Parathyroid adenoma (tissue), 2 donors: ENCODE results near the gene MZT1.

ENCODE experiments used
- H2AFZ ChIP-seq: fragments of 300-600 bp; sonication (generic); one replicate; pipeline ENCODE4 v1.7.0; 2017; ENCODE audit warnings: antibody characterized with exemption, mild to moderate bottlenecking
- H3K27ac ChIP-seq: fragments of 300-600 bp; sonication (generic); one replicate; pipeline ENCODE4 v1.7.0; 2017
- H3K27me3 ChIP-seq: fragments of 300-600 bp; sonication (generic); one replicate; pipeline ENCODE4 v1.7.0; 2017; ENCODE audit warnings: low read length; ENCODE audit not compliant: control insufficient read depth, insufficient read depth
- H3K36me3 ChIP-seq: fragments of 300-600 bp; sonication (generic); one replicate; pipeline ENCODE4 v1.7.0; 2017; ENCODE audit warnings: low read length; ENCODE audit not compliant: control insufficient read depth, insufficient read depth
- H3K4me1 ChIP-seq: fragments of 300-600 bp; sonication (generic); one replicate; pipeline ENCODE4 v1.7.0; 2017; ENCODE audit warnings: control low read depth
- H3K4me2 ChIP-seq: fragments of 300-600 bp; sonication (generic); one replicate; pipeline ENCODE4 v1.7.0; 2017; ENCODE audit warnings: low read length
- H3K4me3 ChIP-seq: fragments of 300-600 bp; sonication (generic); one replicate; pipeline ENCODE4 v1.7.0; 2017; ENCODE audit warnings: low read depth, low read length
- H3K79me2 ChIP-seq: fragments of 300-600 bp; sonication (generic); one replicate; pipeline ENCODE4 v1.7.0; 2017; ENCODE audit warnings: control low read depth
- H3K9ac ChIP-seq: fragments of 300-600 bp; sonication (generic); one replicate; pipeline ENCODE4 v1.7.0; 2017; ENCODE audit warnings: mild to moderate bottlenecking
- H3K9me3 ChIP-seq: fragments of 300-600 bp; sonication (generic); one replicate; pipeline ENCODE4 v1.7.0; 2017; ENCODE audit warnings: low read length; ENCODE audit not compliant: control insufficient read depth
- TF ChIP-seq, protein P1 (sequence below): fragments of 300-600 bp; sonication (generic); IDR thresholded peaks from one replicate; pipeline ENCODE4 v1.7.0; 2017; ENCODE audit warnings: antibody characterized with exemption, mild to moderate bottlenecking
- donor health status: primary hyperparathyroidism.

The MZT1 gene

DNA sequence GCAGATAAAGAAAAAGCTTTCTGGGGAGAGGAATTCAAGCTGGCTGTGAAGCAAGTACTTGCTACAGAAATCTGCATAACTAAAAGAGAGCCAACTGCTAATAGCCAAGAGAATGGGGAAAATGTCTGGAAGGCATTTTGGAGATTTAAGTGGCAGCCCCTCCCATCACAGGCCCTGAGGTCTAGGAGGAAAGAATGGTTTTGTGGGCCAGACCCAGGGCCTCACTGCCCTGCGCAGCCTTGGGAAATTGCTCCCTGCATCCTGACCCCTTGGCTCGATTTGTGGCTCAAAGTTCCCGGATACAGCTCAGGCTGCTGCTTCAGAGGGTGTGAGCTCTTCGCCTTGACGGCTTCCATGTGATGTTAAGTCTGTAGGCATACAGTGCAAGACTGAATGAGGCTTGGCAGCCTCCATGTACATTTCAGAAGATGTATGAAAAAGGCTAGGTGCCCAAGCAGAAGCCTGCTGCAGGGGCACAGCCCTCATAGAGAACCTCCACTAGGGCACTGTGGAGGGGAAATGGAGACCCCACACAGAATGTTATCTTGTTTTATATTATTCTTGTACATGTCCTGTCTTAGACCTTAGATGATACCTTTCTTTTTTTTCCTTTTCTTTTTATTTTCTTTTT is 34.4 kb downstream of the MZT1 start:
- Histone ChIP-seq H3K79me2 (no peaks in the 10 kb centered on the region), H3K4me2 (no peak overlapping the region), H3K27ac (no peak overlapping the region), H3K9me3 (no peaks in the 10 kb centered on the region), H3K4me3 (no peak overlapping the region), H3K9ac (no peak overlapping the region), H3K36me3 (no peaks in the 10 kb centered on the region), H3K4me1 (no peaks in the 10 kb centered on the region), H2AFZ (no peak overlapping the region), H3K27me3 (no peaks in the 10 kb centered on the region)
- TF ChIP-seq, protein P1, sequence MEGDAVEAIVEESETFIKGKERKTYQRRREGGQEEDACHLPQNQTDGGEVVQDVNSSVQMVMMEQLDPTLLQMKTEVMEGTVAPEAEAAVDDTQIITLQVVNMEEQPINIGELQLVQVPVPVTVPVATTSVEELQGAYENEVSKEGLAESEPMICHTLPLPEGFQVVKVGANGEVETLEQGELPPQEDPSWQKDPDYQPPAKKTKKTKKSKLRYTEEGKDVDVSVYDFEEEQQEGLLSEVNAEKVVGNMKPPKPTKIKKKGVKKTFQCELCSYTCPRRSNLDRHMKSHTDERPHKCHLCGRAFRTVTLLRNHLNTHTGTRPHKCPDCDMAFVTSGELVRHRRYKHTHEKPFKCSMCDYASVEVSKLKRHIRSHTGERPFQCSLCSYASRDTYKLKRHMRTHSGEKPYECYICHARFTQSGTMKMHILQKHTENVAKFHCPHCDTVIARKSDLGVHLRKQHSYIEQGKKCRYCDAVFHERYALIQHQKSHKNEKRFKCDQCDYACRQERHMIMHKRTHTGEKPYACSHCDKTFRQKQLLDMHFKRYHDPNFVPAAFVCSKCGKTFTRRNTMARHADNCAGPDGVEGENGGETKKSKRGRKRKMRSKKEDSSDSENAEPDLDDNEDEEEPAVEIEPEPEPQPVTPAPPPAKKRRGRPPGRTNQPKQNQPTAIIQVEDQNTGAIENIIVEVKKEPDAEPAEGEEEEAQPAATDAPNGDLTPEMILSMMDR: no peak

- H3K9ac ChIP-seq: no peak overlapping the region
- no peak overlapping the region for H2AFZ ChIP-seq
- no peak overlapping the region for H3K4me2 ChIP-seq
- H3K9me3 ChIP-seq: no peaks in the 10 kb centered on the region
- no peaks in the 10 kb centered on the region for H3K36me3 ChIP-seq
- H3K4me1 ChIP-seq: no peaks in the 10 kb centered on the region
- TF ChIP-seq, protein P1: no peak
- H3K79me2 ChIP-seq: no peaks in the 10 kb centered on the region
- no peak overlapping the region for H3K4me3 ChIP-seq
- H3K27ac ChIP-seq: no peak overlapping the region
- H3K27me3 ChIP-seq: no peaks in the 10 kb centered on the region
Measured at GRCh38 chr13:72689181-72689696, 38.2 kb downstream of the MZT1 start.

- Histone ChIP-seq H3K4me2 (no peak overlapping the region), H3K4me3 (no peak overlapping the region), H3K36me3 (no peaks in the 10 kb centered on the region), H3K9me3 (no peaks in the 10 kb centered on the region), H3K9ac (no peak overlapping the region), H3K79me2 (no peaks in the 10 kb centered on the region), H3K27me3 (no peaks in the 10 kb centered on the region), H2AFZ (no peak overlapping the region), H3K27ac (no peak overlapping the region), H3K4me1 (no peaks in the 10 kb centered on the region)
- TF ChIP-seq, protein P1: no peak
Measured at GRCh38 chr13:72686766-72687165, 40.7 kb downstream of the MZT1 start.

DNA sequence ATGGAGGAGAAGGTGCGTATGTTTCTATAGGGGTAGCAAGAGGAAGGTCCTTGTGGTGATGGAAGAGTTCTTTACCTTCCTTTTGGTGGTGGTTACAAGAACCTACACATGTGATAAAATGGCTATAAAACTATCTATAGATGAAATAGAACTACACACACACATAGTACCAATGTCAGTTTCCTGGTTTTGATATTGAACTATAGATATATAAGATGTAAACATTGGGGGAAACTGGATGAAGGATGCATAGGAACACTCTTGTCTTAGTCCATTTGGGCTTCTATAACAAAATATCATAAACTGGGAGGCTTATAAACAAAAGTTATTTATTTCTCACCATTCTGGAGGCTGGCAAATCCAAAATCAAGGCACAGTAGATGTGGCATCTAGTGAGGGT is 47.1 kb downstream of the MZT1 start:
- Histone ChIP-seq H3K4me2 (no peak overlapping the region), H3K27ac (no peak overlapping the region), H3K27me3 (no peaks in the 10 kb centered on the region), H2AFZ (no peak overlapping the region), H3K9ac (no peak overlapping the region), H3K9me3 (no peaks in the 10 kb centered on the region), H3K36me3 (no peaks in the 10 kb centered on the region), H3K4me3 (no peak overlapping the region), H3K79me2 (no peaks in the 10 kb centered on the region), H3K4me1 (no peaks in the 10 kb centered on the region)
- TF ChIP-seq, protein P1: no peak

GRCh38 chr13:72678312-72678711 is 49.1 kb downstream of the MZT1 start:
- H3K36me3 ChIP-seq: no peaks in the 10 kb centered on the region
- no peaks in the 10 kb centered on the region for H3K27me3 ChIP-seq
- TF ChIP-seq, protein P1: no peak
- H3K9ac ChIP-seq: no peak overlapping the region
- H2AFZ ChIP-seq: no peak overlapping the region
- no peak overlapping the region for H3K4me2 ChIP-seq
- H3K9me3 ChIP-seq: no peaks in the 10 kb centered on the region
- H3K27ac ChIP-seq: no peak overlapping the region
- H3K4me1 ChIP-seq: no peaks in the 10 kb centered on the region
- no peaks in the 10 kb centered on the region for H3K79me2 ChIP-seq
- H3K4me3 ChIP-seq: no peak overlapping the region
